Myocyte (in vitro differentiated cells): ENCODE measurements around the gene WWOX. TPM values are rescaled to one million over a fixed set of nuclear protein-coding genes. Genes with fewer than 3 reads are reported as not detected.
"Not testable (repeated sequence)": the region's sequence is repeated elsewhere in the genome, so short reads cannot be mapped to it uniquely, and the experiment has no call there.

ENCODE experiments used
- DNase-seq: peaks from one replicate; pipeline ENCODE4 v3.0.0-alpha.2; 2012; ENCODE audit warnings: low read depth
- total RNA-seq: library from RNA; depleted of rRNA; stranded (reverse); fragments of >200 nt; gene quantifications from 2 replicates; pipeline ENCODE4 v1.2.3, GENCODE V29; 2014

Gene WWOX
- total RNA-seq, 1 donor from 2014 or later, result 12.5 TPM

DNA sequence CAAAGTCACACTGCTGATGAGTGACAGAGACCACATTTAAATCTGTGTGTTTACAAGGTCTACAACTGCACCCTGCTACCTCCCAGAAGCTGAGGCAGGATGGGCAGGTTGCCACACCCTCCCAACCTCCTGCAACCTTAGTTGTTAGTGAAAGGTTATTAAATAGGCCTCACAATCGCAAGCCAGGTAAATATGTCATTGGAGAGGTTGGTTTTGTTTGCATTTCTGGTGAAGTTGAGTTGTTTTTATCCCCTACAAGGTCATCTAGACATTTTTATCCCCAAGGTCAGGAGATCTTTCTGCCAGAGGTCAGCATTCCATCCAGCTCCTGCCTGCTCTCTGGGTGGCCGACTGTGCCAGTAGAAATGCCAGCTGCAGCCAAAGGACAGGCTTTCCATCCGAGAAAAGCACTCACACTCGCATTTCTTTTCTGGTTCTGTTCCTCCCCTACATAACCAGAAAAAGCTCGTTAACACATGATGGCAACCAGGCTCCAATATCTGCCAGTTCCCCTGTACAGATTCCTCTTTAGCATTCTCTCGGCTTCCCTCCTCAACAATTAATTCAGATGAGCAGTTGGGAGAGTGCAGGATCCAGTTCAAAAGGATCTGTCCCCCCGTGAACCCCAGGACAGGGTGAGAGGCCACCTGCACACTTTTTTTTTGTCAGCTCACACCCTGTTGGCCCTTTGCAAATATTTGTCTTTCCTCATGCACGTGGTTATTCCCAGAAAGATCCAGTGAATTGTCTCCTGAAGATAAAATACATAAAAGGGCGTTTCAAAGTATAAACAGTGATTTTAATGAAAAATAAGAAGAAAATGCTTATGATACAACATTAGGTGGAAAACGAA, 938.3 kb downstream of the WWOX start:
- DNase-seq, result no peak

- no peak for DNase-seq
These were observed 941.8 kb downstream of the WWOX start for GRCh38 chr16:79041206-79041605.

DNA sequence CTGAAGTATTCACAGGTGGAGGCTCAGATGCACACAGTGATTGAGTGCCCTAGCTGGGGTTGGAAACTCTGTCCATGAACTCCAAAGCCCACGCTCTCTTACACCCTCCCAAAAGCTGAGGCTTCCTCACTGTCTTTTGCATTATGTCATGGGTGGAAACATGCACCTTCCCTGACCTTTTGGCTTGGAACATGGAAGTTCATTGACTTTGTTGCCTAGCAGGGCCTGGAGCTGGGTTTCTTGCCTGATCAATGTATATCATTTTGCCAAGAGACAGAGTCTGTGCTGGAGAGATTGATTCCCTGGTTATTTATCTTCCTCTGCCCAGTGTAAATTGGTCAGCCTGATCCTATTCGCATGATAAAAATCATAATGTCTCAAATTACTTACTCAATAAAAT, 942.7 kb downstream of the WWOX start:
- DNase-seq, result no peak

GRCh38 chr16:79042886-79043285, 943.4 kb downstream of the WWOX start:
- no peak for DNase-seq

- no peak for DNase-seq
These were observed 945.7 kb downstream of the WWOX start for GRCh38 chr16:79045191-79045590.

GRCh38 chr16:79047337-79047736, 947.9 kb downstream of the WWOX start:
- DNase-seq, result no peak

DNA sequence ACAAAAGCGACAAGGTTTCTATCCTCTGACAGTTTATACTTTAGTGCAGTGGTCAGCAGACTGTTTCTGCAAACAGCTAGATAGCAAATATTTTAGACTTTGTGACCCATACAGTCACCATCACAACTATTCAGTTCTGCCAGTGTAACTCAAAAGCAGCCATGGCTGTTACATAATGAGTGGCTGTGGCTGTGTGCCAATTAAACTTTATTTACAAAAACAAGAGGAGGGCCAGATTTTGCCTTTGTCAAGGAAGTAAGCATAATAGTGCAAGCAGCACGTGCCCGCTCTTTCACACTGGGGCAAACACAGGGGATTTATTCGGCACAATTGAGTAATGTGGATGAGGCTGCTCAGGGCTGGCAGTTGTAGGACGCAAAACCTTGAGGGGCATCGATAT, 949.6 kb downstream of the WWOX start:
- no peak for DNase-seq

- no peak for DNase-seq
These were observed 950.6 kb downstream of the WWOX start for GRCh38 chr16:79050063-79050462.

DNA sequence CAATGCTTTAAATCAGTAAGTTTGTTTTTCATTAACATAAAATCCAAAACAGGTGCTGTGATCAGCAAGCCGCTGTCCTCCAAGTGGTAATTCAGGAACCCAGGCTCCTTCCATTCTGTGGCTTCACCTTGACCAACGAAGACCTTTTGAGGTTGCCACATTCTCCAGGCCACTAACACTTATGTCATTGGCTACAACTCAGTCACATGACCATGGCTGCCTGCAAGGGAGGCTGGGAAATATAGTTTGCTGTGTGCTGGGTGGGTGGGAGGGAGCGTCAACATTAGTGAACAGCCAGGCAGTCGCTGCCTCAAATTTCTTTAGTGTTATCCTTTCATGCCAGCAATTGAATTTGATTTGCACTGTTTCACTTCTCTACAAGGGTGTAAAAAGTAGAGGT, 951.9 kb downstream of the WWOX start:
- no peak for DNase-seq

- not testable (repeated sequence) for DNase-seq
These were observed 952.7 kb downstream of the WWOX start for GRCh38 chr16:79052198-79052597.

DNA sequence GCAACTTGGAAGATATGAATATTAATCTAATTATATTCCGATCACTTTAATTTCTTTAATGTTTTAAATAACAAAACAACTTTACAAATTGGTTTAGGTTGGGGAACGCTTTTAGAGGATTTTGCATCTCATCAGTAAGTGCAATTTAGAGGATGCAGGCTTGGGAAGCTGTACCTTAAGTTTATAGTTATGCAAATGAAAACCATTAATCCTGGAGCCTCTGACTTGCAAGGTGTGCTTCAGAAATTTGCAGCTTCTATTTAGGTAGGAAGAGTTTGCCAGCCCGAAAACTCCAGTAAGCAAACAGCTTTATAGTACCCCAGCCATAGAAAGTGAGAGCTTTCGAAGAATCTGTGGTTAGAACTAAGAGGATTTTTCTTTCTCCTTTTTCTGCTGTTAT, 954.1 kb downstream of the WWOX start:
- no peak for DNase-seq

DNA sequence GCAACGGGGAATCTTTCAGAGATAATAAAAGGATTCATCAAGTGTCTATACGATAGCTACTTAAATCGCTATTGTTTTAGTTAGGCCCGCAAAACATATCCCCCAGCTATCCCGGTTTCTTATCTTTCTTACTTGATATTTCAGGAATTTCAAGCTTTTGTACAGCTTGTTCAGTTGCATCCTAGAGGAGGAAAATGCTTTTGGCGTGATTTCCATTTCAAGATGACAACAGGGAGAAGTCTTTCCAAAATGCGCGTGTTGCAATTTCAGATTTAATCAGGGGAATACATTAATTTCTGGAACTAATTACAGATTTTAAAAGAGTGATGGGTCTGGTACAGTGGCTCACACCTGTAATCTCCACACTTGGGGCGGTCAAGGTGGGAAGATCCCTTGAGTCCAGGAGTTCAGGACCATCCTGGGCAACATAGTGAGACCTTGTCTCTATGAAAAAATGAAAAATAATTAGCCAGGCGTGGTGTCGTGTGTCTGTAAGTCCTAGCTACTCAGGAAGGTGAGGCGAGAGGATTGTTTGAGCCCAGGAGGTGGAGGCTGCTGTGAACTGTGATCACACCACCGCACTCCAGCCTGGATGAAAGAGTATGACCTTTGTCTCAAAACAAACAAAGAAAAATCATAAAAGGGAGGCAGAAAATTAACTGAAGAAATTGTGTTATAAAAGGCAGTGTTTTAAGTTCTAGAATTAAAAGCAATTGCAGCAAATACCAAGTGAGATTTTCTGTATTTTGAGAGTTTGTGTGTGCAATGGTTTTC, 954.9 kb downstream of the WWOX start:
- DNase-seq, result no peak

GRCh38 chr16:79055251-79055970, 956.0 kb downstream of the WWOX start:
- no peak for DNase-seq

DNA sequence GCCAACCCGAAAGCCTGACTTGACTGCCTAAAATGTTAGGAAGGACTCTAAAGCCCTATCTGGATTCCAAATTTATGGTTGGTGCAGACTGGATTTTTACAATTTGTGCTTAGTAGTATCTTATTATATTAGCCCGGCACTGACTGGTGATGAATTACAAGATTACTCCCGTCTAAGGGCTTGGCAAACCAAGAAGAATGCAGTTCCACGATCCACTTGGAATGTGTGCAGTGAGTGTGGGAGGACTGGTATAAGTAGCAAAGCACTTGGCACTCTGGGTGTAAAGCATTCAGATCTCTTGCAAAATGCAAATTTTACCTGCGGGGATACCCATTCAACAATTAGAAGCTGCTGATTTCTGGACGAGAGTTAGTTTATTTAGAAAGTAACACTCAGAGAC, 961.7 kb downstream of the WWOX start:
- DNase-seq, result no peak

DNA sequence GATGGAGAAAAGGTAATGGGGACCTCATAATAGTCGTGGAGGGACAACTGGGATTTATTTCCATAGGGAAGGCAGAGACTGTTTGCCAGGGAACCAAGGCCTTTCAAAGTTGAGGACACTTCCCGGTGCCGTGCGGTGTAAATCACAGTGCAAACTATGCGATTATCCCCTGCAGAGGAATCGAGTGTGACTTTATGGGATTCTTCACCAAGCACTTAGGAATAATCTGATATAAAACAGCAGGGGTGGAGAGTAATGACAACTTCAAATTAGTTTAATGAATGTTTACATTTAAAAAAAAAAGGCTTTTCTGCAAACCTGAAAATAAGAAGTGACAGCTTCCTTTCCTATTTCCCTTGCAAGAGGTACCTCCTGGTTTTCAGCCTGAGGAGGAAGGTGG, 962.9 kb downstream of the WWOX start:
- no peak for DNase-seq

DNA sequence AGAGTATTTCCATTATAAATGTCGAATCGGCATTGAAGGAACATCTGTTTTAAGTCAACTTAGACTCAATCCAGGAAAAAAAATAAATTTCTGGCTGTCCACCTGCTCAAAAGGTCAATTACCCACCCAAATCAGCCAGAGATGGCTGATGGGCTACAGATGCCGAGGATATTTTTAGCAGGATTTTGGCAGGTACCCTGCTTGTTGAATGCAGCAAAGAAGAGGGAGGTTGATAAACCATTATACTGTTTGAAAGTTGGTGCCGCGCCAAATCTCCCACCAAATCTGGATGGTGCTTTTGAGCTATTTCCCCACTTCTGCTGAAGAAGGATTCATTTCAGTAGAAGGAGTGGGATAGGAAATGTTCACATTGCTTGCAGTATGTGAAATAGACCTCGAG, 963.4 kb downstream of the WWOX start:
- DNase-seq, result no peak

- DNase-seq, result no peak
These were observed 965.0 kb downstream of the WWOX start for GRCh38 chr16:79064256-79064972.

DNA sequence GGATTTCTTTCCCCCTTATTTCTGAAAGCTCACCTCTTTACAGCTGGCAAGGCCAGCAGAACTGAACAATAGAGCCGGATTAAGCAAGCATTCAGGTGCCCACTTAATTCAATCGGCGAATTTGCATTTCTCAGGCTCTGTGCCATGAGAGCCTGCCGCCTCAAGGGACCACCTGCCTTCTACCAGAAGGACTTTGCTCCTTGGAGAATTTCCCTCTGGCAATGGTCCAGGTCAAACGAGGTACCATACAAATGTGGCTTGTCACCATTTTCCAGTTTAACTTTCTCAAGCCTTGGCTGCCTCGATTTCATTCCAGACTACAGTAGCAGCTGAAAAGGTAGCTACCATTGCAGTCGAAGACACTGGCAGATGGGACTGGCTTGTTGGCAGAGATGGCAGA, 967.1 kb downstream of the WWOX start:
- no peak for DNase-seq

DNA sequence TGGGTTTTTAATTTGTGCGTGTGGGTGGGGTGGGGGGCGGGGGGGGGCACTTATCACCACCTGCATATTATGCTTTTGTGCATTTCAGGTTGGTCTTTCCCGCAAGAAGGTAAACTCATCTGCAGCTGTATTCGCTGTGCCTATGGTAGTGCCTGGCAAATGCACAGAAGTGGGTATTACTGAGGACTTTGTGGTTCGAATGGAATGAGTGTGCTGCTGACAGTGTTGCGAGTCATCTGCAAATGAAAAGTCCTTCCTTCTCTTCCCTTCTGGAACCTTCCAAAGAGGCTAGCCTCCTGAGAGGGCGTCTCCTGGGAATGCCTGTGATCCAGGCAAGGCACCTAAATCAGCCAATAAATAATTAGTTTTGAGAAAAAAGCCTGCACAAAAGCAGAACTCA, 968.1 kb downstream of the WWOX start:
- DNase-seq, result no peak

- no peak for DNase-seq
These were observed 969.7 kb downstream of the WWOX start for GRCh38 chr16:79069121-79069520.

- DNase-seq, result no peak
These were observed 970.2 kb downstream of the WWOX start for GRCh38 chr16:79069633-79070032.
